Measurements from ENCODE around the gene RGSL1.

Gene RGSL1

DNA sequence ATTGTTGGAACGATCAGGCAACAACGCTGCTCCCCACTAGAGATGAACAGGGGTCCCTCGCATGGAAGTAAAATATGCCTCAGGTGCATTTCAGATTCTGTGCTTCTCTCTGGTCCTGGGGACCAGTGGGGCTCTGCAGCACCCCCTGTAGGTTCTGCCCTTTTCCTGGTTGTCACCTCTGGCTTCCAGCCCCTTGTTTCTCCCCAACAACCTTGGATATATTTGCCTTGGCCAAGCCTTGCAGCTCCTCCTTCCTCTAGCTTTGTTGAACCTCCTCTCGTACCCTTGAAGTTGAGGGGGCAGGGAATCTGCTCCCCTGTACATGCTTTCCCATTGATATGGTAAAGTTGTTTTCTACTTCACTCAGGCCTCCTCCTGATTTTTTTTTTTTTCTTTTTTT is 5.4 kb upstream of the RGSL1 start:
- TF ChIP-seq POLR2AphosphoS5 (IDR thresholded peaks at IDR 0.05; ENCODE audit: low read depth, low read length) (no peak), SIN3A (IDR thresholded peaks at IDR 0.05; ENCODE audit: borderline replicate concordance, insufficient read depth, low read length) (no peak), FOXP2 (optimal IDR thresholded peaks at IDR 0.05; ENCODE audit: borderline replicate concordance, extremely low read depth, extremely low read length, insufficient read depth) (no peak), REST (IDR thresholded peaks at IDR 0.05; ENCODE audit: insufficient read depth in 1 of 2, low read depth in 2 of 2, low read length in 2 of 2) (no peak), TAF1 (IDR thresholded peaks at IDR 0.05; ENCODE audit: borderline replicate concordance, insufficient read depth, low read length) (no peak)

DNA sequence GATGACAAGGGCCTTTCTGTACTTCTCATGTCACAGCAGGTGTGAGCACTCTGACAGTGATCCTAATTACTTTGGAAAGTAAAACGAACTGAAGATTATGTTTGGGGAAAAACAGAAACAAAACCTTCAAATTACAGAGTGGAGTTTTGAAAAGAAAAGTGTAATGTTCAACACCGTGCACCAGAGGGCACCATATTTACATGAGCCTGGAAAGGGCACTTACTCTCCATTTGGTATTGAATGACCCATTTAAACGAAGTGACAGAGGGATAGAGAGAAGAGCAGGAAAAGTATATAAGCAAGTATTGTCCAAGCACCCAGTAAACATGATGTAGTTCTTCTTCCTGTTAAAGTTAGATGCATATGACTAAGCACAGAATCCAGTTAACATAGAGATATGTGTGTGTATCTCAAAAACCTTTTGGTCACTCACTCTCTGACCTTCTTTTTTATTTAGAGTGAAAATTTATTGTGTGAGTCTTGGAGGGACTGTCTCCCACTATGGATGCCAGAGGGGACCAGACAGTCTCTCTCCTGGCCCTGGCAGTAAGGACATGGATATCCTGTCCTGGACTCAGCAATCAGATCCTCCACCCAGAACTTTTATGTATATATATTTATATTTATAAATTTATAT is 3.8 kb upstream of the RGSL1 start:
- TF ChIP-seq SIN3A (IDR thresholded peaks at IDR 0.05; ENCODE audit: borderline replicate concordance, insufficient read depth, low read length), result no peak
- TF ChIP-seq REST (IDR thresholded peaks at IDR 0.05; ENCODE audit: insufficient read depth in 1 of 2, low read depth in 2 of 2, low read length in 2 of 2), result no peak
- no peak for TF ChIP-seq FOXP2 (optimal IDR thresholded peaks at IDR 0.05; ENCODE audit: borderline replicate concordance, extremely low read depth, extremely low read length, insufficient read depth)
- no peak for TF ChIP-seq POLR2AphosphoS5 (IDR thresholded peaks at IDR 0.05; ENCODE audit: low read depth, low read length)
- no peak for TF ChIP-seq TAF1 (IDR thresholded peaks at IDR 0.05; ENCODE audit: borderline replicate concordance, insufficient read depth, low read length)

GRCh38 chr1:182447660-182448059 is 2.3 kb upstream of the RGSL1 start:
- TF ChIP-seq TAF1 (IDR thresholded peaks at IDR 0.05; ENCODE audit: borderline replicate concordance, insufficient read depth, low read length) (no peak), POLR2AphosphoS5 (IDR thresholded peaks at IDR 0.05; ENCODE audit: low read depth, low read length) (no peak), SIN3A (IDR thresholded peaks at IDR 0.05; ENCODE audit: borderline replicate concordance, insufficient read depth, low read length) (no peak), REST (IDR thresholded peaks at IDR 0.05; ENCODE audit: insufficient read depth in 1 of 2, low read depth in 2 of 2, low read length in 2 of 2) (no peak), FOXP2 (optimal IDR thresholded peaks at IDR 0.05; ENCODE audit: borderline replicate concordance, extremely low read depth, extremely low read length, insufficient read depth) (no peak)

- TF ChIP-seq POLR2AphosphoS5 (IDR thresholded peaks at IDR 0.05; ENCODE audit: low read depth, low read length) (no peak), REST (IDR thresholded peaks at IDR 0.05; ENCODE audit: insufficient read depth in 1 of 2, low read depth in 2 of 2, low read length in 2 of 2) (no peak), SIN3A (IDR thresholded peaks at IDR 0.05; ENCODE audit: borderline replicate concordance, insufficient read depth, low read length) (no peak), FOXP2 (optimal IDR thresholded peaks at IDR 0.05; ENCODE audit: borderline replicate concordance, extremely low read depth, extremely low read length, insufficient read depth) (no peak)
Observed at GRCh38 chr1:182453631-182454030, 3.7 kb downstream of the RGSL1 start.

DNA sequence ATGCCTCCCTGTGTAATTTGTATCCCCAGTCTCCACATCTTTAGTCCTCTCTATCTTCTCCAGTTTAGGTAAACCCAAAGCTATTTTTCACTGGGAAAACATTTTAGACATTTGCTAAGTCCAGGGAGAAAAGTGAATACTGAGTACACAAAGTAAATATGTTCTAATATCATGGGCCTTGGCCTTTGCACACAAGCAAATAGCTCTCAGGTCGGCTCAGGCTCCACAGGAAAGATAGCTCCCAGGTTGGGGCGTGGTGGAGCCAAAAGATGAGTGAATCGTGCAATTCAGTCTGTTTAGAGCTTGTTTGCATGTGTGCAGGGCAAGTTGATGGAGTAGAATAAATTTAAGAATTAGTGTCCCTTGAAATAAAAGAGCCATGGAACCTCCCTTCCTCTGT is 7.9 kb downstream of the RGSL1 start:
- TF ChIP-seq TAF1 (IDR thresholded peaks at IDR 0.05; ENCODE audit: borderline replicate concordance, insufficient read depth, low read length) (no peak), POLR2AphosphoS5 (IDR thresholded peaks at IDR 0.05; ENCODE audit: low read depth, low read length) (no peak), REST (IDR thresholded peaks at IDR 0.05; ENCODE audit: insufficient read depth in 1 of 2, low read depth in 2 of 2, low read length in 2 of 2) (no peak), SIN3A (IDR thresholded peaks at IDR 0.05; ENCODE audit: borderline replicate concordance, insufficient read depth, low read length) (no peak), FOXP2 (optimal IDR thresholded peaks at IDR 0.05; ENCODE audit: borderline replicate concordance, extremely low read depth, extremely low read length, insufficient read depth) (no peak)
